Testis (tissue), 3 donors: ENCODE data around the gene FNDC3A. TPM values are rescaled to one million over a fixed set of nuclear protein-coding genes. Genes with fewer than 3 reads are reported as not detected.

Experiments
- DNase-seq: peaks from one replicate; pipeline ENCODE4 v3.0.0-alpha.2; 2019
- H3K27ac ChIP-seq, 2 donors: fragments of 200-600 bp; sonication (generic); one replicate each; pipeline ENCODE4 v1.5.1; 2019
- H3K27me3 ChIP-seq: fragments of 200-600 bp; sonication (generic); one replicate; pipeline ENCODE4 v1.5.1; 2019
- H3K36me3 ChIP-seq: fragments of 200-600 bp; sonication (generic); one replicate; pipeline ENCODE4 v1.5.1; 2017; ENCODE audit warnings: low read depth; ENCODE audit errors: missing control alignments
- H3K4me1 ChIP-seq: fragments of 200-600 bp; sonication (generic); one replicate; pipeline ENCODE4 v1.5.1; 2019
- H3K4me3 ChIP-seq, 2 donors: fragments of 200-600 bp; sonication (generic); one replicate each; pipeline ENCODE4 v1.5.1; 2017 to 2019
- H3K9me3 ChIP-seq: fragments of 200-600 bp; sonication (generic); one replicate; pipeline ENCODE4 v1.5.1; 2017
- POLR2A ChIP-seq: fragments of 450-650 bp; IDR thresholded peaks from one replicate; pipeline ENCODE4 v1.6.1; 2017; ENCODE audit warnings: antibody characterized with exemption, mild to moderate bottlenecking, moderate library complexity
- WGBS, 2 donors: methylation state at CpG; one replicate each; pipeline ENCODE4 v1.1.5; 2018; 5-methylcytosine and 5-hydroxymethylcytosine counted together
- intact Hi-C: fragments of 100-400 bp; cut with DNase I; formaldehyde crosslinking; loops from one replicate; pipeline ENCODE4 v1.15.1; 2023; ENCODE audit warnings: low total_unique reads
- polyA plus RNA-seq: library from polyadenylated mRNA; stranded (reverse); fragments of 350-450 nt; fragmentation: Illumina TruSeq; extraction: RNeasy Lipid Tissue Mini Kit (QIAGEN cat#74804); gene quantifications from one replicate; pipeline ENCODE4 v1.2.3, GENCODE V29; 2014; ENCODE audit warnings: low read depth, low replicate concordance; ENCODE audit not compliant: insufficient read depth
- total RNA-seq, 2 donors: library from RNA; depleted of rRNA; stranded (reverse); fragments of >200 nt; gene quantifications; one replicate each; pipeline ENCODE4 v1.2.3, GENCODE V29; 2016
- TF ChIP-seq, protein P1 (sequence below), 3 experiments: fragments of 450-650 bp in 2 of 3; fragments of 200-600 bp in 1 of 3; sonication (generic) in 1 of 3; IDR thresholded peaks; one replicate each; pipeline ENCODE4 v1.5.1; 2016 to 2019; ENCODE audit warnings: antibody characterized with exemption in 3 of 3, mild to moderate bottlenecking in 2 of 3, moderate library complexity in 1 of 3

The FNDC3A gene
- total and polyA plus RNA-seq, 3 donors from 2014 or later, result 52.5 to 77.3 (median 75.0) TPM

DNA sequence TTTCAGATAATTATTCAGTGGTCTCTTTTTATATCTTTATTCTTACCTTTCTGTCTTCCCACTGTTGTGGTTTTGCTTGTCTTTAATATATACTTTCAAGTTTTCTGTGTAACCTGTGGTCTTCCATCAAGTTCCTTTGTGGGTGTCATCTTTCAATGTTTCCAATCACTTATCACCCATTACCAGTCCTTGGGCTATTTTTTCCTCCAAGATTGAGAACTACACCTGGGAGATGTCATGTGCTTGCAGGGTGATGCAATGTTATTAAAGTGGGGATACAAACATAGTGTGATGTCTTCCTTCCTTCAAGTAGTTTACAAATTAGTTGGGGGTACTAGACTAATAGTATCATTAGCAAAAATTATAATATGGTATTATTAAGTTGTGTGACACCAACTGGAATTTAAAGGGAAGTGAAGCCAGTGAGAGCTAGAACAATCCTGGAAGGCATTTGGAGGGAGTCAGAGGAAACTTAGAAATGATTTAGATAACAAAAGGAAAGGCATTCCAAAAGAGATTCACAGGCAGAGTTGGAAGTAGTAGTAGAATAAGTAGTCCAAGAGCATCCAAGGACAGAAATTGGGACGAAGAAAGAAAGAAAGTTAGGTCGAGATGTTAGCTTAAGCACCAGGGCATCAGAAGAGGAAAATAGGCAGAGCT is 3.4 kb downstream of the FNDC3A start:
- no peaks in the 10 kb centered on the region for H3K36me3 ChIP-seq
- H3K9me3 ChIP-seq, result no peaks in the 10 kb centered on the region
- intact Hi-C loops, result no loop called here
- DNase-seq, result no peak
- no peak for TF ChIP-seq POLR2A
- H3K27me3 ChIP-seq, result no peaks in the 10 kb centered on the region
- H3K4me1 ChIP-seq, result peaks cover 13% of the 10 kb centered on the region
- no peak overlapping the region for H3K4me3 ChIP-seq
- no peak overlapping the region for H3K27ac ChIP-seq
- 49 to 69% methylated on average over 2 of the region's 2 CpGs for WGBS, 2 donors

DNA sequence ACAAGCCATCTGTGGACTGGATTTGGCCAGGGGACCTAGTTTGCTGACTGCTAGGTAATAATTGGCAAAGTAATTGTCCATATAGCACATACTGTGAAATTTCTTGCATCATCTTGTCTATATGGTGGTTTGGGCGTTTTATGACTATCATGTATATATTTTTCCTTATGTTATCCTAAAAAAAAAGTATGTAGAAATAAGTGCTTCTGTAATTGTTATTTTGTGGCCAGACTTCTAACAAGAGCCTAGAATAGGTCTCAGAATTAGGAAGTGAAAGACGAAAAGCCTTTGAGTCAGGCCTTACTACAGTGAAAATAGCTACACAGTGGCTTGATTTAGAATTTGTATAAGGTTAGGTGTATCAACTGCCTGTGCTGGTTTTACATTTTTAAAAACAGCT is 4.2 kb downstream of the FNDC3A start:
- DNase-seq, result no peak
- Histone ChIP-seq H3K4me1 (peaks cover 10% of the 10 kb centered on the region), H3K27me3 (no peaks in the 10 kb centered on the region), H3K27ac (no peak overlapping the region), H3K4me3 (no peak overlapping the region), H3K36me3 (no peaks in the 10 kb centered on the region), H3K9me3 (no peaks in the 10 kb centered on the region)
- WGBS, 2 donors, result 55 to 57% methylated on average over 2 of the region's 2 CpGs
- TF ChIP-seq POLR2A, result no peak
- intact Hi-C loops, result no loop called here

DNA sequence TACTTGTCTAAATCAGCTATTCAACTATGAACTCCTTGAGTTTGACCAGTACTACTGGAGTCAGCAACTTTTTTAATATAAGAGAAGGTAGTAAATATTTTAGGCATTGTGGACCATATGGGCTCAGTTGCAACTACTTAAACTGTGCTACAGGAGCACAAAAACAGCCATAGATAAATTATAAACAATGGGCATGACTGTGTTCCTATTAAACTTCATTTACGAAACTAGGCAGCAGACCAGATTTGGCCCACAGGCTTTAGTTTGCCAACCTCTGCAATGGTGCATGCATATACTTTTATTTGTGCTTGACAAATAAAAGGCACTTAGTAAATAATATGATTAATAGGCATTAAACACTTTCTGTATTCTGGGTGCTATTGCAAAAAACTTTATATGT is 7.6 kb downstream of the FNDC3A start:
- Histone ChIP-seq H3K27me3 (no peaks in the 10 kb centered on the region), H3K27ac (no peak overlapping the region), H3K9me3 (no peaks in the 10 kb centered on the region), H3K4me1 (peaks cover 10% of the 10 kb centered on the region), H3K4me3 (no peak overlapping the region), H3K36me3 (no peaks in the 10 kb centered on the region)
- intact Hi-C loops, result no loop called here
- TF ChIP-seq, protein P1, sequence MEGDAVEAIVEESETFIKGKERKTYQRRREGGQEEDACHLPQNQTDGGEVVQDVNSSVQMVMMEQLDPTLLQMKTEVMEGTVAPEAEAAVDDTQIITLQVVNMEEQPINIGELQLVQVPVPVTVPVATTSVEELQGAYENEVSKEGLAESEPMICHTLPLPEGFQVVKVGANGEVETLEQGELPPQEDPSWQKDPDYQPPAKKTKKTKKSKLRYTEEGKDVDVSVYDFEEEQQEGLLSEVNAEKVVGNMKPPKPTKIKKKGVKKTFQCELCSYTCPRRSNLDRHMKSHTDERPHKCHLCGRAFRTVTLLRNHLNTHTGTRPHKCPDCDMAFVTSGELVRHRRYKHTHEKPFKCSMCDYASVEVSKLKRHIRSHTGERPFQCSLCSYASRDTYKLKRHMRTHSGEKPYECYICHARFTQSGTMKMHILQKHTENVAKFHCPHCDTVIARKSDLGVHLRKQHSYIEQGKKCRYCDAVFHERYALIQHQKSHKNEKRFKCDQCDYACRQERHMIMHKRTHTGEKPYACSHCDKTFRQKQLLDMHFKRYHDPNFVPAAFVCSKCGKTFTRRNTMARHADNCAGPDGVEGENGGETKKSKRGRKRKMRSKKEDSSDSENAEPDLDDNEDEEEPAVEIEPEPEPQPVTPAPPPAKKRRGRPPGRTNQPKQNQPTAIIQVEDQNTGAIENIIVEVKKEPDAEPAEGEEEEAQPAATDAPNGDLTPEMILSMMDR (IDR thresholded peaks at IDR 0.05), result no peak
- no peak for TF ChIP-seq POLR2A
- no peak for DNase-seq
- 85 to 86% methylated on average over 1 of the region's 1 CpG for whole genome bisulfite sequencing, 2 donors

DNA sequence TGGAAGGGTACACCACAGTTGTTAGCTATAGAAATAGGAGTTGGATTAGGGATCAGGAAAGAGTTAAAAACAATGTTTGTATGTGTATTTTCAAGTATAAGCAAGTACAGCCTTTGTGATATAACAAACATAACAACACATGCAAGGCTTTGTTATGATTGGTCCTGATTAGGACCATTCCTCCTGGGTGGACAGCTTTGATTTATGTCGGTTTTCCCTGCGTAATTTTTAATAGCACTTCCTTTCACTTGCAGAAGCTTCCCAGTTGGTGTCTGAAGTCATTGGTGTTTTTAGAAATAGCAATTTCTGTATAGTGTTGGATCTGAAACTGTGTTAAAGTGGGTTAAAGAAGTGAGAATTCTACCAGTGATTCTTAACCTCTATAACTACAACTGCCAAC is 10.0 kb downstream of the FNDC3A start:
- TF ChIP-seq POLR2A, result no peak
- TF ChIP-seq, protein P1 (IDR thresholded peaks at IDR 0.05), result no peak
- intact Hi-C loops, result no loop called here
- Histone ChIP-seq H3K4me1 (no peaks in the 10 kb centered on the region), H3K27me3 (no peaks in the 10 kb centered on the region), H3K4me3 (no peak overlapping the region), H3K9me3 (no peaks in the 10 kb centered on the region), H3K27ac (no peak overlapping the region), H3K36me3 (no peaks in the 10 kb centered on the region)
- 66 to 78% methylated on average over 2 of the region's 2 CpGs for WGBS, 2 donors
- DNase-seq, result no peak

DNA sequence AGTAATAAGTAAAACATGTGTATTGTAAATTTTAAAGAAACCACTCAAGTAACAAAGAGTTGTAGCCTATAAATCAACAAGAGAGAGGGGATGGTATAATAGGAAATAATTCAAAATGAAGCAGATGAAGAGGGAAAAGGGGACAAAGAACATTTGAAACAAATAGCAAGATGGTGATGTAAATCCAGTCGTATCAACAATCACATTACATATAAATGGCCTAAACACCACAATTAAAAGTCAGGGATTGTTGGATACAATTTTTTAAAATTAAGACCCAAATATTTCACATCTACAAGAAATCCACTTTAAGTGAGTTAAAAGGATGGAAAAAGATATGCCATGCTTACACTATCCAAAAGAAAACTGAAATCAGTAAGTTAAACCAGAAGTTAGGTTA is 15.2 kb downstream of the FNDC3A start:
- intact Hi-C loops, result no loop called here
- H3K4me3 ChIP-seq, result no peak overlapping the region
- 100% methylated on average over 1 of the region's 1 CpG for WGBS, 2 donors

More for the DNA sequence above, 15.2 kb downstream of the FNDC3A start:
- no peak for DNase-seq
- Histone ChIP-seq H3K4me1 (no peaks in the 10 kb centered on the region), H3K9me3 (no peaks in the 10 kb centered on the region), H3K36me3 (no peaks in the 10 kb centered on the region), H3K27ac (no peak overlapping the region), H3K27me3 (no peaks in the 10 kb centered on the region)
- TF ChIP-seq POLR2A, result no peak
- TF ChIP-seq, protein P1 (IDR thresholded peaks at IDR 0.05), result no peak
